Retinal pigment epithelial cell (primary cell): ENCODE data around the gene AP1M1.

ENCODE experiments used
- DNase-seq: peaks from one replicate; pipeline ENCODE4 v3.0.0-alpha.2; 2010; ENCODE audit warnings: low read depth
- H3K4me3 ChIP-seq: 2 replicates; pipeline ENCODE4 v1.5.1; 2011; ENCODE audit warnings: mild to moderate bottlenecking, low read length, control low read depth, moderate library complexity
- CTCF ChIP-seq: conservative IDR thresholded peaks from 2 replicates; pipeline ENCODE4 v1.5.1; 2011; ENCODE audit warnings: low read depth, low read length, control low read depth, inconsistent platforms

AP1M1 gene

GRCh38 chr19:16203256-16204004 is 5.7 kb downstream of the AP1M1 start:
- no peak for TF ChIP-seq CTCF
- no peak overlapping the region for H3K4me3 ChIP-seq
- DNase-seq = no peak

GRCh38 chr19:16204005-16204294 is 6.2 kb downstream of the AP1M1 start:
- DNase-seq = no peak
- no peak overlapping the region for H3K4me3 ChIP-seq
- no peak for TF ChIP-seq CTCF

GRCh38 chr19:16205205-16206045 is 7.7 kb downstream of the AP1M1 start:
- H3K4me3 ChIP-seq = no peak overlapping the region
- no peak for TF ChIP-seq CTCF
- DNase-seq = no peak

GRCh38 chr19:16206046-16206605 is 8.4 kb downstream of the AP1M1 start:
- no peak for TF ChIP-seq CTCF
- no peak overlapping the region for H3K4me3 ChIP-seq
- no peak for DNase-seq

- DNase-seq = no peak
- no peak for TF ChIP-seq CTCF
- no peak overlapping the region for H3K4me3 ChIP-seq
Observed at GRCh38 chr19:16206637-16207036, 8.9 kb downstream of the AP1M1 start.

- DNase-seq = no peak
- no peak overlapping the region for H3K4me3 ChIP-seq
- no peak for TF ChIP-seq CTCF
Observed at GRCh38 chr19:16207063-16207462, 9.4 kb downstream of the AP1M1 start.
